Mesothelial cell of epicardium (in vitro differentiated cells): ENCODE measurements around the gene SLC24A3. TPM values are rescaled to one million over a fixed set of nuclear protein-coding genes. Genes with fewer than 3 reads are reported as not detected.

Experiments
- DNase-seq, 2 experiments: peaks; one replicate each; pipeline ENCODE4 v3.0.0; 2021; ENCODE audit warnings: low spot score in 2 of 2; ENCODE audit not compliant: unreplicated experiment in 2 of 2
- H3K27ac Mint-ChIP-seq: 2 replicates; pipeline ENCODE4 v1.8.0; 2021; ENCODE audit warnings: mixed read lengths
- H3K27me3 Mint-ChIP-seq: 2 replicates; pipeline ENCODE4 v1.8.0; 2021; ENCODE audit warnings: low read depth, mixed read lengths
- H3K36me3 Mint-ChIP-seq: 2 replicates; pipeline ENCODE4 v1.8.0; 2021; ENCODE audit warnings: mixed read lengths
- H3K4me1 Mint-ChIP-seq: 2 replicates; pipeline ENCODE4 v1.8.0; 2021; ENCODE audit warnings: mixed read lengths
- H3K4me3 Mint-ChIP-seq: 2 replicates; pipeline ENCODE4 v1.8.0; 2021; ENCODE audit warnings: mild to moderate bottlenecking, moderate library complexity, mixed read lengths
- H3K9me3 Mint-ChIP-seq: 2 replicates; pipeline ENCODE4 v1.8.0; 2021; ENCODE audit warnings: mixed read lengths
- total RNA-seq: library from RNA; stranded (reverse); gene quantifications from 3 replicates; pipeline ENCODE4 v1.2.1, GENCODE V29; 2021
- TF ChIP-seq, protein P1 (sequence below): fragments of 200-600 bp; sonication (generic); IDR thresholded peaks from one replicate; pipeline ENCODE4 v1.5.0; 2021; ENCODE audit warnings: antibody characterized with exemption; ENCODE audit not compliant: unreplicated experiment

Gene SLC24A3
- total RNA-seq, 1 donor from 2014 or later, result 3.2 TPM

DNA sequence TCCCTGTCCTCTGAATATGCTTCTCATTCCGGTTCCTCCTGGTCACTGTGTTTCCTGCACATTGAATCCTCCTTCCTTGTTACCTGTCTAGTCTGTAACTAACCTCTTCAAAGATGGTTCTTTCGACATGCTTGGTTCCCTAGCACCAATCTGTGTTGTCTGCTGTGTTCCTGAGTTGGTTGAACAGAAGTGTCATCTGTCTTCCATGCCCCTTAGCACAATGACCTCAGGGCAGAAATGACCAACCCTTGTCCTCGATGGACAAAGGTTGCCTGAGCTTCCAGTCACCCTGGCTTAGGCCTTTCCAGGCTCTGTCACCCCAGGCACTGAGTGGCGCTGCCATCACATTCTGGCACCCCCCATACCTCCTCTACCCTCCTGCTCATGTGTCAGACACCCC, 278.8 kb downstream of the SLC24A3 start:
- Mint-ChIP-seq H3K27me3 (peaks cover 37% of the 10 kb centered on the region), H3K4me1 (no peaks in the 10 kb centered on the region), H3K27ac (no peak overlapping the region), H3K36me3 (no peaks in the 10 kb centered on the region), H3K9me3 (no peaks in the 10 kb centered on the region), H3K4me3 (no peak overlapping the region)
- TF ChIP-seq, protein P1, sequence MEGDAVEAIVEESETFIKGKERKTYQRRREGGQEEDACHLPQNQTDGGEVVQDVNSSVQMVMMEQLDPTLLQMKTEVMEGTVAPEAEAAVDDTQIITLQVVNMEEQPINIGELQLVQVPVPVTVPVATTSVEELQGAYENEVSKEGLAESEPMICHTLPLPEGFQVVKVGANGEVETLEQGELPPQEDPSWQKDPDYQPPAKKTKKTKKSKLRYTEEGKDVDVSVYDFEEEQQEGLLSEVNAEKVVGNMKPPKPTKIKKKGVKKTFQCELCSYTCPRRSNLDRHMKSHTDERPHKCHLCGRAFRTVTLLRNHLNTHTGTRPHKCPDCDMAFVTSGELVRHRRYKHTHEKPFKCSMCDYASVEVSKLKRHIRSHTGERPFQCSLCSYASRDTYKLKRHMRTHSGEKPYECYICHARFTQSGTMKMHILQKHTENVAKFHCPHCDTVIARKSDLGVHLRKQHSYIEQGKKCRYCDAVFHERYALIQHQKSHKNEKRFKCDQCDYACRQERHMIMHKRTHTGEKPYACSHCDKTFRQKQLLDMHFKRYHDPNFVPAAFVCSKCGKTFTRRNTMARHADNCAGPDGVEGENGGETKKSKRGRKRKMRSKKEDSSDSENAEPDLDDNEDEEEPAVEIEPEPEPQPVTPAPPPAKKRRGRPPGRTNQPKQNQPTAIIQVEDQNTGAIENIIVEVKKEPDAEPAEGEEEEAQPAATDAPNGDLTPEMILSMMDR, result no peak
- no peak for DNase-seq

GRCh38 chr20:19492116-19492515, 279.7 kb downstream of the SLC24A3 start:
- no peak for DNase-seq
- Mint-ChIP-seq H3K4me1 (no peaks in the 10 kb centered on the region), H3K4me3 (no peak overlapping the region), H3K9me3 (no peaks in the 10 kb centered on the region), H3K27ac (no peak overlapping the region), H3K36me3 (no peaks in the 10 kb centered on the region), H3K27me3 (peaks cover 39% of the 10 kb centered on the region)
- TF ChIP-seq, protein P1, result no peak

DNA sequence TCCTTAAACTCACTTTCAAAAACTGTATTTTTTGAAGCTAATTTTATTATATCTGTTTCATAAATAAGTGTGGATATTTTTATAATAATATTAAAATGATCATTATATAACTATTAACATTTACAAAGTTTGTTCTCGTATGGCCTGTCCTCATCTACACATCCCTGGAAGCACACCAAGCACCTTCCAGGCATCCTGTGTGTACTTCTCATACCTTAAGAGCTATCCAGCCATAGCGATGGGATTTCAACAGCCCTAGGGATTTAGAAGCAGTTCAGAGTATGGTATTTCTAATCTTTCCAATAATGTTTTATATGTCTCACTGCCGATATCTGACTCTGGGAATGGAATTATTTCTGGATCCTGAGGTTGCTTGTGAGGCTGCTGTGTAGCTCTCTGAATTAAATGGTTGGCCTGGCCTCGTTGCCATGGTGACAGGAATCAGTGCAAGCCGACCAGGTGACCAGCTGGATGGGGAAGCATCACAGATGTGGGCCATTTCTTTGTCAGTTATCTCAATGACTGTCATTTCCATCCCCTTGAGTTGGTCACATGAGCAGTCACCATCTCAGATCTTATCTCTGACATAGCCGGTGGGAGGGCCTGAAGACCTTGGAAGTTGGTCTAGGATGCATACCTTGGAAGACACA, 280.4 kb downstream of the SLC24A3 start:
- Mint-ChIP-seq H3K4me1 (no peaks in the 10 kb centered on the region), H3K27me3 (peaks cover 36% of the 10 kb centered on the region), H3K27ac (no peak overlapping the region), H3K36me3 (no peaks in the 10 kb centered on the region), H3K9me3 (no peaks in the 10 kb centered on the region), H3K4me3 (no peak overlapping the region)
- TF ChIP-seq, protein P1, result no peak
- DNase-seq, result no peak

GRCh38 chr20:19493794-19494495, 281.5 kb downstream of the SLC24A3 start:
- no peak for DNase-seq
- TF ChIP-seq, protein P1, result no peak
- no peaks in the 10 kb centered on the region for H3K36me3 Mint-ChIP-seq
- H3K9me3 Mint-ChIP-seq, result no peaks in the 10 kb centered on the region
- peaks cover 37% of the 10 kb centered on the region for H3K27me3 Mint-ChIP-seq
- H3K4me3 Mint-ChIP-seq, result no peak overlapping the region
- no peaks in the 10 kb centered on the region for H3K4me1 Mint-ChIP-seq
- no peak overlapping the region for H3K27ac Mint-ChIP-seq

GRCh38 chr20:19495905-19496703, 283.7 kb downstream of the SLC24A3 start:
- Mint-ChIP-seq H3K27ac (no peak overlapping the region), H3K36me3 (no peaks in the 10 kb centered on the region), H3K4me1 (no peaks in the 10 kb centered on the region), H3K4me3 (no peak overlapping the region), H3K27me3 (peaks cover 34% of the 10 kb centered on the region), H3K9me3 (no peaks in the 10 kb centered on the region)
- TF ChIP-seq, protein P1, result no peak
- DNase-seq, result no peak
